B cell (primary cell): ENCODE results near the gene CCDC9B. TPM values are rescaled to one million over a fixed set of nuclear protein-coding genes. Genes with fewer than 3 reads are reported as not detected.

Source experiments
- ATAC-seq: fragments of 200-7000 bp; cut with Tn5 transposase; one replicate; pipeline ENCODE4 v1.10.0; 2021; ENCODE audit warnings: low read depth, mild to moderate bottlenecking, moderate number of reproducible peaks, moderate library complexity
- CTCF ChIA-PET: fragments of 350-600 bp; sonication (Branson Sonifier 250); formaldehyde crosslinking; loops from one replicate; lab custom pipeline; 2021; ENCODE audit warnings: antibody characterized with exemption, inconsistent platforms; lab: Charles Lee
- POLR2A ChIA-PET: fragments of 350-600 bp; sonication (Branson Sonifier 250); formaldehyde crosslinking; loops from one replicate; lab custom pipeline; 2021; ENCODE audit warnings: antibody characterized with exemption; lab: Charles Lee
- DNase-seq: peaks from one replicate; pipeline ENCODE4 v3.0.0; 2013
- H2AFZ ChIP-seq: 2 replicates; pipeline ENCODE4 v1.6.1; 2012; ENCODE audit warnings: mild to moderate bottlenecking, low read depth, low read length; ENCODE audit not compliant: insufficient read depth, poor library complexity, severe bottlenecking
- H3K27ac ChIP-seq, 2 donors: 1 replicate in 1 of 2; 2 replicates in 1 of 2; pipeline ENCODE4 v1.5.1; 2012 to 2013; ENCODE audit warnings: low read length in 2 of 2, mild to moderate bottlenecking in 2 of 2, moderate library complexity in 1 of 2
- H3K27me3 ChIP-seq, 4 experiments: fragments of 200-600 bp in 1 of 4; sonication (generic) in 1 of 4; replicated peaks in 1 of 4; 1 replicate in 2 of 4; 2 replicates in 2 of 4; pipeline versions ENCODE4 v1.6.1 to v1.7.0; 2013 to 2016; ENCODE audit warnings: low read length in 3 of 4, mild to moderate bottlenecking in 2 of 4, mixed read lengths in 1 of 4, moderate library complexity in 1 of 4; ENCODE audit not compliant: insufficient read depth in 4 of 4, control insufficient read depth in 3 of 4; ENCODE audit errors: control extremely low read depth in 1 of 4
- H3K36me3 ChIP-seq, 2 experiments: replicated peaks in 1 of 2; 1 replicate in 1 of 2; 2 replicates in 1 of 2; pipeline versions ENCODE4 v1.6.1 to v1.7.1; 2013; ENCODE audit warnings: low read length in 1 of 2; ENCODE audit not compliant: insufficient read depth in 2 of 2, control insufficient read depth in 1 of 2; ENCODE audit errors: control extremely low read depth in 1 of 2, extremely low read depth in 1 of 2
- H3K4me1 ChIP-seq, 2 donors: fragments of 200-600 bp in 1 of 2; sonication (generic) in 1 of 2; 1 replicate in 1 of 2; 2 replicates in 1 of 2; pipeline versions ENCODE4 v1.5.1 to v1.6.1; 2013 to 2017; ENCODE audit warnings: low read length in 2 of 2; ENCODE audit not compliant: control insufficient read depth in 2 of 2, insufficient read depth in 2 of 2
- H3K4me2 ChIP-seq: replicated peaks from 2 replicates; pipeline ENCODE3; 2012; ENCODE audit warnings: mild to moderate bottlenecking, low read depth, low read length; ENCODE audit not compliant: poor library complexity, severe bottlenecking
- H3K4me3 ChIP-seq, 5 experiments: fragments of 200-600 bp in 1 of 5; sonication (generic) in 1 of 5; 1 replicate in 3 of 5; 2 replicates in 2 of 5; pipeline versions ENCODE4 v1.5.1 to v1.7.0; 2011 to 2016; ENCODE audit warnings: low read length in 4 of 5, mild to moderate bottlenecking in 4 of 5, low read depth in 2 of 5, control low read depth in 1 of 5, moderate library complexity in 1 of 5; ENCODE audit not compliant: insufficient read depth in 1 of 5; ENCODE audit errors: control extremely low read depth in 1 of 5, extremely low read depth in 1 of 5
- H3K79me2 ChIP-seq: fragments of 200-600 bp; sonication (generic); one replicate; pipeline ENCODE4 v1.6.0; 2016; ENCODE audit warnings: low read length; ENCODE audit not compliant: control insufficient read depth, insufficient read depth
- H3K9ac ChIP-seq: fragments of 200-600 bp; sonication (generic); 2 replicates; pipeline ENCODE4 v1.6.1; 2017; ENCODE audit warnings: mild to moderate bottlenecking, low read length, moderate library complexity
- H3K9me3 ChIP-seq, 3 donors: one replicate each; pipeline versions ENCODE4 v1.6.1 to v1.7.1; 2013; ENCODE audit warnings: low read length in 2 of 3; ENCODE audit not compliant: control insufficient read depth in 2 of 3, insufficient read depth in 1 of 3; ENCODE audit errors: control extremely low read depth in 1 of 3
- H4K20me1 ChIP-seq: 2 replicates; pipeline ENCODE4 v1.6.0; 2012; ENCODE audit warnings: mild to moderate bottlenecking, low read length; ENCODE audit not compliant: insufficient read depth, control insufficient read depth, poor library complexity, severe bottlenecking
- H3K27ac Mint-ChIP-seq: one replicate; pipeline ENCODE4 v1.8.0; 2021; ENCODE audit warnings: mixed read lengths
- H3K27me3 Mint-ChIP-seq: one replicate; pipeline ENCODE4 v1.8.0; 2021; ENCODE audit warnings: mixed read lengths
- H3K4me1 Mint-ChIP-seq: one replicate; pipeline ENCODE4 v1.8.0; 2021; ENCODE audit warnings: mixed read lengths
- H3K4me3 Mint-ChIP-seq: one replicate; pipeline ENCODE4 v1.8.0; 2021; ENCODE audit warnings: mixed read lengths
- H3K9me3 Mint-ChIP-seq: one replicate; pipeline ENCODE4 v1.8.0; 2022; ENCODE audit warnings: mixed read lengths; ENCODE audit not compliant: insufficient read depth
- CTCF ChIP-seq: fragments of 200-600 bp; IDR thresholded peaks from one replicate; pipeline ENCODE4 v1.8.0; 2022; ENCODE audit warnings: antibody characterized with exemption, mild to moderate bottlenecking
- EZH2 ChIP-seq: IDR thresholded peaks from 2 replicates; pipeline ENCODE4 v1.6.1; 2012; ENCODE audit warnings: borderline replicate concordance, low read depth, mild to moderate bottlenecking, moderate library complexity, low read length; ENCODE audit not compliant: insufficient read depth, poor library complexity, severe bottlenecking
- WGBS: methylation state at CpG from one replicate; pipeline ENCODE4 v1.1.5; 2013; ENCODE audit warnings: missing lambda C conversion rate; ENCODE audit not compliant: insufficient coverage; 5-methylcytosine and 5-hydroxymethylcytosine counted together
- intact Hi-C: fragments of 100-400 bp; cut with micrococcal nuclease; formaldehyde crosslinking; loops from one replicate; pipeline ENCODE4 v1.10.0; 2022
- polyA plus RNA-seq: library from polyadenylated mRNA; depleted of rRNA; stranded (reverse); fragments of >200 nt; gene quantifications from 2 replicates; pipeline ENCODE4 v1.2.3, GENCODE V29; 2012
- total RNA-seq, 2 donors: library from RNA; stranded (reverse); fragments of 120-200 nt in 1 of 2; gene quantifications; 1 replicate in 1 of 2; 2 replicates in 1 of 2; pipeline versions ENCODE4 v1.2.3 to v1.2.4, GENCODE V29; 2013 to 2022

The CCDC9B gene
- total and polyA plus RNA-seq, 2 donors (not counting 1 experiment from before 2014, with no cell fraction given) = 1.6 to 2.4 TPM

- peak overlapping the region; percentile 98 for H3K4me3 Mint-ChIP-seq
- TF ChIP-seq CTCF (peak; percentile 67), EZH2 (no peak)
- Histone ChIP-seq H3K4me1 (peaks cover 25 to 46% of the 10 kb centered on the region in 2 donors), H3K4me2 (no peak overlapping the region), H4K20me1 (no peaks in the 10 kb centered on the region), H3K4me3 (no peak overlapping the region), H3K27me3 (peaks cover 0 to 5% (median under 1%) of the 10 kb centered on the region in 4 experiments), H3K9me3 (no peaks in the 10 kb centered on the region), H3K9ac (no peak overlapping the region), H3K36me3 (no peaks in the 10 kb centered on the region), H2AFZ (no peak overlapping the region), H3K27ac (no peak overlapping the region), H3K79me2 (peaks cover 24% of the 10 kb centered on the region)
- WGBS = 31% methylated on average over 3 of the region's 4 CpGs
- ATAC-seq (peak; percentile 22), DNase-seq (peak; percentile 68)
- no peaks in the 10 kb centered on the region for H3K9me3 Mint-ChIP-seq
- H3K27ac Mint-ChIP-seq = peak overlapping the region; percentile 99
- peaks cover 46% of the 10 kb centered on the region for H3K4me1 Mint-ChIP-seq
- peaks cover under 1% of the 10 kb centered on the region for H3K27me3 Mint-ChIP-seq
- ChIA-PET POLR2A (interaction anchor here (0.6 to 1.9 kb wide), 5 partner anchors 24 to 203 kb away, joined by 3 to 6 read pairs (median 3); partner anchors contain the start of gene ANKRD63), CTCF (interaction anchor here (0.9 to 14.9 kb wide), 16 partner anchors 9 to 522 kb away, joined by 3 to 227 read pairs (median 6); partner anchors contain the start of genes ANKRD63, CCDC9B, INAFM2 and IVD)
- intact Hi-C loops = loop anchor here (1.0 kb wide), 1 partner anchor 31 kb away; no protein-coding TSS in a partner anchor
Observed at GRCh38 chr15:40310001-40310959, 30.5 kb downstream of the CCDC9B start.
